ENCODE data around the gene NSG1. TPM values are rescaled to one million over a fixed set of nuclear protein-coding genes. Genes with fewer than 3 reads are reported as not detected.

The NSG1 gene
- 9.7 and 12.7 TPM in 2 replicates for total RNA-seq

DNA sequence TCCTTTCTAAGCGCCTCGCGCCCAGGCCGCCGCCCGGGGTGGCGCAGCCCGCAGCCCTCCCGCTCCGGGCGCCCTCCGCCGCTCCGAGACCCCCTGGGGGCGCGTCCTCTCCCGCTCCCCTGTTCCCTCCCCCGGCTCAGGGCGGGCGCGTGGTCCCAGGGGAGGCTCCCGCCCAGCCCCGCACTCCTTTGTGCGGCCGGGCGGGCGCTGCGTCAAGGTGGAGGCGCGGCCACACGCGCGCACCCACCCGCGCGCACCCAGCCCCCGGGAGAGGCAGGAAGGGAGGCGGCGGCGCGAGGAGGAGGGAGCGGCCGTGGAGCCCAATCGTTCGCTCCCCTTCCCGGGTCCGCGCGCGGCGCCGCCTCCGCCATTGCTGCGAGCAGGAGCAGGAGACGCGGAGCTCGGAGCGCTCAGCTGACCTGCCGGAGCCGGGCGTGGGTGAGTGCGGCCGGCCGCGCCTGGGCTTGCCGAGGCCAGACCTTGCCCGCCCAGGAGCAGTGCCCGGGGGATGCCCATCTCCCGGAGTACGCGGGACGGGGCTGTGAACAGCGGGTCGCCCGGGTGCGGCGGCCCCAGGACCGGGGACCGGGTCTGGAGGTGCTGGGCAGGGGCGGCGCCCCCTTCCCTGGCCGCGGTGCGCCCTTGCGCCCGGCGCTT is at the start of gene NSG1:
Gene NSG1, plus strand, starts transcription at position 367 of the 657 bp plus-strand sequence. CDS start 528 bp downstream, outside the sequence.
- H3K27me3 ChIP-seq (ENCODE audit: control insufficient read depth, insufficient read depth, low read length) = peaks cover 71% of the 10 kb centered on the region
- peak within 1 kb of the TSS; percentile 38 for H3K4me3 ChIP-seq (ENCODE audit: low read depth, low read length)
- no peak for DNase-seq (ENCODE audit: low read depth)
- TF ChIP-seq CTCF (IDR thresholded peaks at IDR 0.05; ENCODE audit: insufficient read depth, low read length, poor library complexity, severe bottlenecking) = no peak
- H3K36me3 ChIP-seq (ENCODE audit: control insufficient read depth, insufficient read depth, low read length) = no peaks in the 10 kb centered on the region

DNA sequence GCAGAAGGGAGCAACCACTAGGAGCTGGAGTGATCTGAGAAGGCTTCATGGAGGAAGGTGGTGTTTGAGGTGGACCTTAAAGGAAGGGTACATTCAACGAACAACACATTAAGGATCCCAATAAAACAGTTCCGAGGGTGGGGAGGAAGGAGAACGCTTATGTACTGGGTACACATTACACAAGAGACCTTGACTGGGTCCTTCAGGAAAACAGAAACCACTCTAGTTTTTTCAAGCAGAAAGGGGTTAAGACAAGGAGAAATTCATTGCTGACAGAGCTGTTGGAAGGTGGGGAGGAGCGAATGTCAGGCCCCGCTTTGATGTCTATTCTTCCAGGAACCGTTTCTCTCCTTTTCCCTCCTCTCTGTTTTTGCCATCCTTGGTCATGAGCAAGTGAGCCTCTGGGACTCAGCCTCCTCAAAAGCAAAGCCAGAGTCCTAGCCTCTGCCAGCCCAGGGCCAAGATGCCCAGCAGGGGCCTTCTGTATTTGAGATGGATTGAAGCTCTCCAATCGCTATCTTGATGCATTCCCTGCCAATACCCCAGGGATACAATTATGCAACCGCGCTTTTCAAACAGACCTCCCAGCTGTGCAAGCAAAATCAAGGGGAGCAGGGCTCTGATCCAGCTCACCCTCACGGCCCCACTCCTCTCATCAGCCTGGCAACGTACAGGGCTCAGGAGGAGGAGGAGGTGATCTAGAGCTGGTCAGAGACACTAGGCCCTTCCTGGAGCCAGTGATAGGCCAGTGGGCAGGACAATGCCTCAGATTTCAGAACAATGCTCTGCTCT is 48.5 kb upstream of the NSG1 start:
- Histone ChIP-seq H3K27me3 (ENCODE audit: control insufficient read depth, insufficient read depth, low read length) (peaks cover under 1% of the 10 kb centered on the region), H3K36me3 (ENCODE audit: control insufficient read depth, insufficient read depth, low read length) (no peaks in the 10 kb centered on the region), H3K4me3 (ENCODE audit: low read depth, low read length) (no peak overlapping the region)
- DNase-seq (ENCODE audit: low read depth) = no peak
- no peak for TF ChIP-seq CTCF (IDR thresholded peaks at IDR 0.05; ENCODE audit: insufficient read depth, low read length, poor library complexity, severe bottlenecking)

DNA sequence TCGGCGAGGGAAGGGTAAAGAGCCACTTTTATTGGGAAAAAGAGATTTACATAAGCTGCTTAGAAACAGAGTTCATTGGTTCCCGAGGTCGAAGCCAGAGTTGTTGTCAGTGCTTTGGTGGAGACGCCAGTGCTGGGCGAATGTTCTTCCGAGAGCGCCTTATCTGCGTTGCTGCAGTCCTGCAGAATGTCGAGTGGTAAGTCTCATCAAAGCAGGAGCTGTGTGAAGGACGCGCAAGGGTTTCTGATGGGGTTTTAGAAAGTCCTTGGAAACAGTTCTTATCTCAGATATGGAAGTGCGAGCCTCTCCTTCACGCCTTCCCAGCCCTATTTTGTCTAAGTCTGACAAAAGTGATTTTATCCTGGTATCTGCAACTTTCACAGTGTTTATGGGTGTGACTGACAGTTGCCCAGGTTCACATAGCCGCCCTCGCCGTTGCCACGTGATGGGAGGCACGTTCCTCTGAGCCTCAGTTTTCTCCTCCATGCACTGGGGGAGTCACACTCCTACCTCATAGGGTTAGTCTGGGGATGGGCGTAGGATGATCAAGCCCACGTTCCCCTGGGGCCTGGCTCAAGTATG is 47.3 kb upstream of the NSG1 start:
- Histone ChIP-seq H3K36me3 (ENCODE audit: control insufficient read depth, insufficient read depth, low read length) (no peaks in the 10 kb centered on the region), H3K4me3 (ENCODE audit: low read depth, low read length) (no peak overlapping the region), H3K27me3 (ENCODE audit: control insufficient read depth, insufficient read depth, low read length) (no peaks in the 10 kb centered on the region)
- TF ChIP-seq CTCF (IDR thresholded peaks at IDR 0.05; ENCODE audit: insufficient read depth, low read length, poor library complexity, severe bottlenecking) = no peak
- no peak for DNase-seq (ENCODE audit: low read depth)

DNA sequence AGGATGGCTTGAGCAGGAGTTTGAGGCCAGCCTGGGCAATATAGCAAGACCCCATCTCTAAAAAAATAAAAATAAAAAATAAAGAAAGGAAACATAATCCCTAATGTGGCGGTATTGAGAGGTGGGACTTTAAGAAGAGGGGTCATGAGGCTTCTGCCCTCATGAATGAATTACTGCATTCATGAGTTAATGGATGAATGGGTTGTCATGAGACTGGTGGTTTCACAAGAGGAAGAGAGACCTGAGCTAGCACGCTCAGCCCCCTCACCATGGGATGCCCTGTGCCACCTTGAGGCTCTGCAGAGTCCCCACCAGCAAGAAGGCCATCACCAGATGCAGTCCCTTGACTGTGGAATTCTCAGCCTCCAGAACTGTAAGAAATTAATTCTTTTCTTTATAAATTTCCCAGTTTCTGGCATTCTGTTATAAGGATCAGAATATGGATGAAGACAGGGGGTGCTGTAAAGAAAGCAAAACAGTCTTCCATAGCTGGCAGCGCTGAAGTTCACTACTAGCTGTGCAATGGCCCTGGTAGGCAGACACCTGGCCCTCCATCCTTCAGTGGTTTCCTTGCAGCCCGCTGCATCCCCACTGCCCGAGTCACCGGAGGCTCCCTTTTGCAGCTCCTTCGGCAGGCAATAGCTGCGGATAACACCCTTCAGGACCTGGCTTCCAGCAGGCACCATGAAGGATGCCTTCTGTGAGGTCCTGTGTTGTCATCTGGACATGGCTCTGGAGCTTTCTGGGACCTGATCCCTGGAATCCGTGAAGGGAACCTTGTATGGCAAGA is 44.8 kb upstream of the NSG1 start:
- DNase-seq (ENCODE audit: low read depth) = no peak
- Histone ChIP-seq H3K27me3 (ENCODE audit: control insufficient read depth, insufficient read depth, low read length) (no peaks in the 10 kb centered on the region), H3K4me3 (ENCODE audit: low read depth, low read length) (no peak overlapping the region), H3K36me3 (ENCODE audit: control insufficient read depth, insufficient read depth, low read length) (no peaks in the 10 kb centered on the region)
- no peak for TF ChIP-seq CTCF (IDR thresholded peaks at IDR 0.05; ENCODE audit: insufficient read depth, low read length, poor library complexity, severe bottlenecking)

DNA sequence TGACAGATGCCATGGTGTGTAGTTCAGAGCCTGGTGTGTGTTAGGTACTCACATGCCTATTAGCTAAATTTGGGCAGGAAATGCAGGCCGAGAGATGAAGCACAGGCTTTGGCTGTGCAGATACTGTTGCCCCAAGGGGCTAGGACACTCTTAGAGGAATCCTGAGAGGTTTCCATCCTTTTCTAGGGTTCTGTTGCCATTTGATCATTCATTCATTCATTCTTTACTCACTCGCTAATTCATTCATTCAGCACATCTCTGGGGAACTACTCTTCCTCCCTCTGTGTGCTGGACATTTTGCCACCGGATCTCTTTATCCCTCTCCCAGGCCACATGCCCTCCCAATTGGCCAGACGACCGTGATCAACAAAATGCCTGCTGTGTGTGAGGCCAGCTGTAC is 43.9 kb upstream of the NSG1 start:
- TF ChIP-seq CTCF (IDR thresholded peaks at IDR 0.05; ENCODE audit: insufficient read depth, low read length, poor library complexity, severe bottlenecking) = no peak
- Histone ChIP-seq H3K27me3 (ENCODE audit: control insufficient read depth, insufficient read depth, low read length) (no peaks in the 10 kb centered on the region), H3K4me3 (ENCODE audit: low read depth, low read length) (no peak overlapping the region), H3K36me3 (ENCODE audit: control insufficient read depth, insufficient read depth, low read length) (no peaks in the 10 kb centered on the region)
- DNase-seq (ENCODE audit: low read depth) = no peak

Measured in kidney epithelial cell (primary cell).